Activated CD4-positive, alpha-beta T cell treated with anti-CD3 and anti-CD28 coated beads for 1 hour (primary cell): ENCODE results near the gene SBNO2.

ENCODE experiments used
- DNase-seq: peaks from one replicate; pipeline ENCODE4 v3.0.0-alpha.2; 2020

SBNO2 gene

GRCh38 chr19:1151917-1152587, 22.0 kb downstream of the SBNO2 start:
- no peak for DNase-seq

GRCh38 chr19:1151037-1151724, 22.9 kb downstream of the SBNO2 start:
- no peak for DNase-seq

- DNase-seq = no peak
These were observed 23.6 kb downstream of the SBNO2 start for GRCh38 chr19:1150333-1151036.

GRCh38 chr19:1149259-1150045, 24.6 kb downstream of the SBNO2 start:
- DNase-seq = no peak

GRCh38 chr19:1147934-1148549, 26.0 kb downstream of the SBNO2 start:
- no peak for DNase-seq

- DNase-seq = no peak
These were observed 26.9 kb downstream of the SBNO2 start for GRCh38 chr19:1146858-1147780.

- no peak for DNase-seq
These were observed 27.7 kb downstream of the SBNO2 start for GRCh38 chr19:1146412-1146699.

GRCh38 chr19:1145635-1146411, 28.2 kb downstream of the SBNO2 start:
- DNase-seq = no peak

GRCh38 chr19:1144741-1145140, 29.3 kb downstream of the SBNO2 start:
- no peak for DNase-seq

- DNase-seq = no peak
These were observed 30.2 kb downstream of the SBNO2 start for GRCh38 chr19:1143828-1144399.

GRCh38 chr19:1141944-1142343, 32.1 kb downstream of the SBNO2 start:
- DNase-seq = no peak

- DNase-seq = no peak
These were observed 33.6 kb downstream of the SBNO2 start for GRCh38 chr19:1140272-1141027.

- no peak for DNase-seq
These were observed 34.9 kb downstream of the SBNO2 start for GRCh38 chr19:1139126-1139525.

GRCh38 chr19:1138121-1138520, 35.9 kb downstream of the SBNO2 start:
- no peak for DNase-seq

GRCh38 chr19:1136621-1137317, 37.3 kb downstream of the SBNO2 start:
- DNase-seq = no peak

GRCh38 chr19:1136201-1136600, 37.9 kb downstream of the SBNO2 start:
- no peak for DNase-seq

GRCh38 chr19:1135454-1135853, 38.6 kb downstream of the SBNO2 start:
- DNase-seq = no peak

GRCh38 chr19:1134431-1134830, 39.6 kb downstream of the SBNO2 start:
- DNase-seq = no peak

- DNase-seq = peak; percentile 54
These were observed 40.6 kb downstream of the SBNO2 start for GRCh38 chr19:1133471-1133929.
